ENCODE results near the gene CARS2.

Gene CARS2

DNA sequence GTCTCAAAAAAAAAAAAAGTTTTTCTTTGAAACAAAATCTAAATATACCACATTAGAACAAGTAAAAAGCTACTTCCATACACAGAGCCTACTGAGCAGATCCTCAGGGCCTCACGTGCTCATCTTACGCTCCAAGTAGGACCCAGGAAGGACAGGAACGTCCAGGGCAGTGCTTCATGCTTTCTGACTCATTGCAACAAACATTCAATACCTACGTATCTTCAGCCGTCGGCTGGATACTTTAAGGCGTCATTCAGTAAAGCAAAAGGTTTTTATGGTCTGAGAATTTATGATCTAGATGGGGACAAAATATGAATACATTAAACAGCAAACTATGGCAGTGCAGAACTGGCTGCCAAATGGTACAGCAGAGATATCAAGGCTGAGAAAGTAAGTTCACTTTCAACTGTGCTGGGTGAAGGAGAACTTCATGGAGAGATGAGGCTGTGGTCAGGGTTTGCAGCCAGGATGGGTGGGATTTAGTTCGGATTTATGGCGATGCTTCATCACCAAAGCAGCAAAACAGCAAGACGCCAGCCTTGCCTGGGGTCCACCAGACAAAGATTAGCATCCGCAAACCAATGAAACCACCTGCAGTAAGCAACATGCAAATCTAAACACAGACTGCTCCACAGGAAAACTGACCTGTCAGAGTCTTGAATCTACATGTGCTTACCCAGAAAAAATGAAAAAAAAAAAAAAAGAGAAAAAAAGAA, 20.5 kb downstream of the CARS2 start:
- Histone ChIP-seq H3K9me3 (no peaks in the 10 kb centered on the region), H3K27me3 (no peaks in the 10 kb centered on the region), H3K4me1 (ENCODE audit: control insufficient read depth in 1 of 2, insufficient read depth in 1 of 2, low read depth in 1 of 2, low read length in 1 of 2) (no peaks in the 10 kb centered on the region), H3K36me3 (peaks cover 75% of the 10 kb centered on the region), H3K27ac (no peak overlapping the region), H3K4me3 (ENCODE audit: low read depth in 1 of 2, low read length in 1 of 2) (no peak overlapping the region)
- TF ChIP-seq, protein P1, sequence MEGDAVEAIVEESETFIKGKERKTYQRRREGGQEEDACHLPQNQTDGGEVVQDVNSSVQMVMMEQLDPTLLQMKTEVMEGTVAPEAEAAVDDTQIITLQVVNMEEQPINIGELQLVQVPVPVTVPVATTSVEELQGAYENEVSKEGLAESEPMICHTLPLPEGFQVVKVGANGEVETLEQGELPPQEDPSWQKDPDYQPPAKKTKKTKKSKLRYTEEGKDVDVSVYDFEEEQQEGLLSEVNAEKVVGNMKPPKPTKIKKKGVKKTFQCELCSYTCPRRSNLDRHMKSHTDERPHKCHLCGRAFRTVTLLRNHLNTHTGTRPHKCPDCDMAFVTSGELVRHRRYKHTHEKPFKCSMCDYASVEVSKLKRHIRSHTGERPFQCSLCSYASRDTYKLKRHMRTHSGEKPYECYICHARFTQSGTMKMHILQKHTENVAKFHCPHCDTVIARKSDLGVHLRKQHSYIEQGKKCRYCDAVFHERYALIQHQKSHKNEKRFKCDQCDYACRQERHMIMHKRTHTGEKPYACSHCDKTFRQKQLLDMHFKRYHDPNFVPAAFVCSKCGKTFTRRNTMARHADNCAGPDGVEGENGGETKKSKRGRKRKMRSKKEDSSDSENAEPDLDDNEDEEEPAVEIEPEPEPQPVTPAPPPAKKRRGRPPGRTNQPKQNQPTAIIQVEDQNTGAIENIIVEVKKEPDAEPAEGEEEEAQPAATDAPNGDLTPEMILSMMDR (IDR thresholded peaks at IDR 0.05), result no peak

DNA sequence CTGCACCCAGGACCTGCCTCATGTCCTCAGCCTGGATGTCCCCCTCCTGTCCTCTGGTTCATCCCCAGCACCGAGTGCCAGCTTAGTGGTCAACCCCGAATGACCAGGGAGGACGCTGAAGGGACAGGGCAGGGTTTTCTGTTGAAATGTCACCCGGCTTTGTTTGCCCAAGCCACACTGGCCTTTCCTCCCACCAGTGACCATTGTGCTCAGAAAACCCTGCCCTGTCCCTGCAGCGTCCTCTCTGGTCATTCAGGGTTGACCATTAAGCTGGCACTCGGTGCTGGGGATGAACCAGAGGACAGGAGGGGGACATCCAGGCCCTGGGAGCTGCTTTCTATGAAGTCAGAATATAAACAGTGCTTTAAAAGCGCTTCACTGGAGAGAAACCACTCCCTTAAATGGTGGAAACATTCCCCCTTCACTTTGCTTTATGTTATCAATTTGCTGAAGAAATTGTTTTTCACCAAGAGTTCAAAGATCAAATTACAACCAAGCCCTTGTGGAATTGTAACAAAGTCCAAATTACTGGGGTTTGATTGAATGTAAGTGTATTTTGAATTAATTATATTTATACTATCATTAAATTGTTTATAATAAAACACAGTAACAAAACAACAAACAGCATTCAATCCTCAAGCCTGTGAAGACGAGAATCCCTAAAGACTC, 21.4 kb downstream of the CARS2 start:
- TF ChIP-seq, protein P1 (IDR thresholded peaks at IDR 0.05), result no peak
- H3K27me3 ChIP-seq, result no peaks in the 10 kb centered on the region
- H3K27ac ChIP-seq, result no peak overlapping the region
- H3K9me3 ChIP-seq, result no peaks in the 10 kb centered on the region
- no peak overlapping the region for H3K4me3 ChIP-seq (ENCODE audit: low read depth in 1 of 2, low read length in 1 of 2)
- H3K36me3 ChIP-seq, result peaks cover 70% of the 10 kb centered on the region
- no peaks in the 10 kb centered on the region for H3K4me1 ChIP-seq (ENCODE audit: control insufficient read depth in 1 of 2, insufficient read depth in 1 of 2, low read depth in 1 of 2, low read length in 1 of 2)

GRCh38 chr13:110683921-110684320, 22.0 kb downstream of the CARS2 start:
- H3K27me3 ChIP-seq, result no peaks in the 10 kb centered on the region
- TF ChIP-seq, protein P1 (IDR thresholded peaks at IDR 0.05), result no peak
- no peaks in the 10 kb centered on the region for H3K9me3 ChIP-seq
- H3K36me3 ChIP-seq, result peaks cover 69% of the 10 kb centered on the region
- H3K27ac ChIP-seq, result no peak overlapping the region
- no peaks in the 10 kb centered on the region for H3K4me1 ChIP-seq (ENCODE audit: control insufficient read depth in 1 of 2, insufficient read depth in 1 of 2, low read depth in 1 of 2, low read length in 1 of 2)
- no peak overlapping the region for H3K4me3 ChIP-seq (ENCODE audit: low read depth in 1 of 2, low read length in 1 of 2)

GRCh38 chr13:110683203-110683883, 22.6 kb downstream of the CARS2 start:
- Histone ChIP-seq H3K27me3 (no peaks in the 10 kb centered on the region), H3K4me3 (ENCODE audit: low read depth in 1 of 2, low read length in 1 of 2) (no peak overlapping the region), H3K9me3 (no peaks in the 10 kb centered on the region), H3K27ac (no peak overlapping the region), H3K36me3 (peaks cover 75% of the 10 kb centered on the region), H3K4me1 (ENCODE audit: control insufficient read depth in 1 of 2, insufficient read depth in 1 of 2, low read depth in 1 of 2, low read length in 1 of 2) (no peaks in the 10 kb centered on the region)
- TF ChIP-seq, protein P1 (IDR thresholded peaks at IDR 0.05), result peak; percentile 23

- H3K9me3 ChIP-seq, result no peaks in the 10 kb centered on the region
- peaks cover 76% of the 10 kb centered on the region for H3K36me3 ChIP-seq
- H3K27ac ChIP-seq, result no peak overlapping the region
- H3K4me3 ChIP-seq (ENCODE audit: low read depth in 1 of 2, low read length in 1 of 2), result no peak overlapping the region
- no peaks in the 10 kb centered on the region for H3K4me1 ChIP-seq (ENCODE audit: control insufficient read depth in 1 of 2, insufficient read depth in 1 of 2, low read depth in 1 of 2, low read length in 1 of 2)
- no peaks in the 10 kb centered on the region for H3K27me3 ChIP-seq
- TF ChIP-seq, protein P1 (IDR thresholded peaks at IDR 0.05), result no peak
These were observed 23.2 kb downstream of the CARS2 start for GRCh38 chr13:110682746-110683145.
